Liver (tissue), 3 donors: Measurements from ENCODE around the gene CUTA.

Source experiments
- CTCF ChIP-seq: fragments of 150-350 bp; IDR thresholded peaks from 2 replicates; pipeline ENCODE4 v1.5.1; 2017; ENCODE audit warnings: improper control_type of control experiment, low read depth, low read length; ENCODE audit not compliant: missing input control
- GABPA ChIP-seq, 2 donors: IDR thresholded peaks in 1 of 2; conservative IDR thresholded peaks in 1 of 2; 2 replicates each; pipeline ENCODE4 v1.6.1; 2016; ENCODE audit warnings: antibody characterized with exemption in 2 of 2, mild to moderate bottlenecking in 1 of 2, moderate library complexity in 1 of 2
- HNF4A ChIP-seq, 2 donors: conservative IDR thresholded peaks; 2 replicates each; pipeline ENCODE4 v1.6.1; 2016; ENCODE audit warnings: antibody characterized with exemption in 2 of 2, mild to moderate bottlenecking in 2 of 2
- JUND ChIP-seq, 2 donors: IDR thresholded peaks; 2 replicates each; pipeline ENCODE4 v1.6.1; 2016; ENCODE audit warnings: antibody characterized with exemption in 2 of 2
- NR2F2 ChIP-seq: IDR thresholded peaks from 2 replicates; pipeline ENCODE4 v1.6.1; 2016; ENCODE audit warnings: antibody characterized with exemption
- RXRA ChIP-seq, 2 donors: IDR thresholded peaks; 2 replicates each; pipeline ENCODE4 v1.6.1; 2017 to 2018; ENCODE audit warnings: antibody characterized with exemption in 2 of 2, mild to moderate bottlenecking in 1 of 2
- SP1 ChIP-seq: IDR thresholded peaks from 2 replicates; pipeline ENCODE4 v1.6.1; 2018; ENCODE audit warnings: antibody characterized with exemption, mild to moderate bottlenecking
- TAF1 ChIP-seq: conservative IDR thresholded peaks from 2 replicates; pipeline ENCODE4 v1.6.1; 2016; ENCODE audit warnings: antibody characterized with exemption, mild to moderate bottlenecking
- YY1 ChIP-seq: IDR thresholded peaks from 2 replicates; pipeline ENCODE4 v1.6.1; 2016; ENCODE audit warnings: antibody characterized with exemption, mild to moderate bottlenecking
- TF ChIP-seq, protein P1 (sequence below): IDR thresholded peaks from 2 replicates; pipeline ENCODE4 v1.6.1; 2016; ENCODE audit warnings: antibody characterized with exemption
- TF ChIP-seq, protein P2 (sequence below): IDR thresholded peaks from 2 replicates; pipeline ENCODE4 v1.6.1; 2016; ENCODE audit warnings: antibody characterized with exemption, mild to moderate bottlenecking
- TF ChIP-seq, protein P3 (sequence below): IDR thresholded peaks from 2 replicates; pipeline ENCODE4 v1.6.1; 2016; ENCODE audit warnings: antibody characterized with exemption
- donor health status: healthy.
- donor health status: healthy.

DNA sequence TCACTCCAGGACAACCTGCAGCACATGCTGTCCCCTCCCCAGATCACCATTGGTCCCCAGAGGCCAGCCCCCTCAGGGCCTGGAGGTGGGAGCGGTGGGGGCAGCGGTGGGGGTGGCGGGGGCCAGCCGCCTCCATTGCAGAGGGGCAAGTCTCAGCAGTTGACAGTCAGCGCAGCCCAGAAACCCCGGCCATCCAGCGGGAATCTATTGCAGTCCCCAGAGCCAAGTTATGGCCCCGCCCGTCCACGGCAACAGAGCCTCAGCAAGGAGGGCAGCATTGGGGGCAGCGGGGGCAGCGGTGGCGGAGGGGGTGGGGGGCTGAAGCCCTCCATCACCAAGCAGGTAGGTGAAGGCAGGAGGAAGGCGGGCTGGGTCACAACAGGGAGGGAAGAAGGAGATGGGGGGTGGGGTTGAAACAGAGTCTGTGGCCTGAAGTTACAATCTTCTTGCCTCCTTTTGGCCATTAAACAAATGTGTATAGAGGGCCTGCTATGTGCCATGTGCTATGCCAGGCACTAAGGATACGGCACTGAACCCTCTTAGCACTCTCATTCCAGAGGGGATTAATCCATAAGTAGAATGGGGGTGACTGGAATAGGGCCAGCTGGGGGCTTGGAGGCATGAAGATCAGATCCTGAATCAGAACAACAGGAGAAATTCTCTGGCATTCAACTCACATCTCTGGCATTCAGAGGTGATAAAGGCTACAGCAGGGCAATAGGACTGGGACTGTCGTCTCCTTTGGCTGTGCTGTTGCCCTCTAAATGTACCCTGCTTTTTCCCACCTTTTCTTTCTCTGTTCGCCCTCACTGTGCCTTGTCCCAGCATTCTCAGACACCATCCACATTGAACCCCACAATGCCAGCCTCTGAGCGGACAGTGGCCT lies 26.0 kb upstream of the CUTA start:
- no peak for TF ChIP-seq CTCF
- TF ChIP-seq, protein P1, sequence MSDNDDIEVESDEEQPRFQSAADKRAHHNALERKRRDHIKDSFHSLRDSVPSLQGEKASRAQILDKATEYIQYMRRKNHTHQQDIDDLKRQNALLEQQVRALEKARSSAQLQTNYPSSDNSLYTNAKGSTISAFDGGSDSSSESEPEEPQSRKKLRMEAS = no peak
- TF ChIP-seq GABPA (IDR thresholded peaks at IDR 0.05 in 1 of 2, conservative IDR thresholded peaks at IDR 0.05 in 1 of 2) = no peak
- TF ChIP-seq TAF1 = no peak
- TF ChIP-seq, protein P2, sequence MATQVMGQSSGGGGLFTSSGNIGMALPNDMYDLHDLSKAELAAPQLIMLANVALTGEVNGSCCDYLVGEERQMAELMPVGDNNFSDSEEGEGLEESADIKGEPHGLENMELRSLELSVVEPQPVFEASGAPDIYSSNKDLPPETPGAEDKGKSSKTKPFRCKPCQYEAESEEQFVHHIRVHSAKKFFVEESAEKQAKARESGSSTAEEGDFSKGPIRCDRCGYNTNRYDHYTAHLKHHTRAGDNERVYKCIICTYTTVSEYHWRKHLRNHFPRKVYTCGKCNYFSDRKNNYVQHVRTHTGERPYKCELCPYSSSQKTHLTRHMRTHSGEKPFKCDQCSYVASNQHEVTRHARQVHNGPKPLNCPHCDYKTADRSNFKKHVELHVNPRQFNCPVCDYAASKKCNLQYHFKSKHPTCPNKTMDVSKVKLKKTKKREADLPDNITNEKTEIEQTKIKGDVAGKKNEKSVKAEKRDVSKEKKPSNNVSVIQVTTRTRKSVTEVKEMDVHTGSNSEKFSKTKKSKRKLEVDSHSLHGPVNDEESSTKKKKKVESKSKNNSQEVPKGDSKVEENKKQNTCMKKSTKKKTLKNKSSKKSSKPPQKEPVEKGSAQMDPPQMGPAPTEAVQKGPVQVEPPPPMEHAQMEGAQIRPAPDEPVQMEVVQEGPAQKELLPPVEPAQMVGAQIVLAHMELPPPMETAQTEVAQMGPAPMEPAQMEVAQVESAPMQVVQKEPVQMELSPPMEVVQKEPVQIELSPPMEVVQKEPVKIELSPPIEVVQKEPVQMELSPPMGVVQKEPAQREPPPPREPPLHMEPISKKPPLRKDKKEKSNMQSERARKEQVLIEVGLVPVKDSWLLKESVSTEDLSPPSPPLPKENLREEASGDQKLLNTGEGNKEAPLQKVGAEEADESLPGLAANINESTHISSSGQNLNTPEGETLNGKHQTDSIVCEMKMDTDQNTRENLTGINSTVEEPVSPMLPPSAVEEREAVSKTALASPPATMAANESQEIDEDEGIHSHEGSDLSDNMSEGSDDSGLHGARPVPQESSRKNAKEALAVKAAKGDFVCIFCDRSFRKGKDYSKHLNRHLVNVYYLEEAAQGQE = no peak
- no peak for TF ChIP-seq JUND (IDR thresholded peaks at IDR 0.05)
- TF ChIP-seq YY1 = no peak
- TF ChIP-seq, protein P3, sequence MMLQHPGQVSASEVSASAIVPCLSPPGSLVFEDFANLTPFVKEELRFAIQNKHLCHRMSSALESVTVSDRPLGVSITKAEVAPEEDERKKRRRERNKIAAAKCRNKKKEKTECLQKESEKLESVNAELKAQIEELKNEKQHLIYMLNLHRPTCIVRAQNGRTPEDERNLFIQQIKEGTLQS = no peak
- no peak for TF ChIP-seq RXRA (IDR thresholded peaks at IDR 0.05)
- TF ChIP-seq SP1 = no peak
- TF ChIP-seq NR2F2 = no peak
- TF ChIP-seq HNF4A (conservative IDR thresholded peaks at IDR 0.05) = no peak
